WTC11 (cell line): Measurements from ENCODE around the gene FFAR4. TPM values are rescaled to one million over a fixed set of nuclear protein-coding genes. Genes with fewer than 3 reads are reported as not detected.

Source experiments
- ATAC-seq: fragments of 200-7000 bp; cut with Tn5 transposase; 2 replicates; pipeline ENCODE4 v1.10.0; 2021; ENCODE audit warnings: mild to moderate bottlenecking, moderate library complexity
- CTCF ChIA-PET: fragments of 300-600 bp; sonication (Branson Sonifier 250); formaldehyde crosslinking; loops from one replicate; lab custom pipeline; 2021; ENCODE audit warnings: antibody characterized with exemption; lab: Charles Lee
- POLR2A ChIA-PET: fragments of 350-600 bp; sonication (Branson Sonifier 250); formaldehyde crosslinking; loops from one replicate; lab custom pipeline; 2021; ENCODE audit warnings: antibody characterized with exemption; lab: Charles Lee
- DNase-seq: peaks from one replicate; pipeline ENCODE4 v3.0.0; 2021; ENCODE audit warnings: low spot score
- H3K27ac Mint-ChIP-seq: 2 replicates; pipeline ENCODE4 v1.8.0; 2021; ENCODE audit warnings: mixed read lengths
- H3K27me3 Mint-ChIP-seq: 2 replicates; pipeline ENCODE4 v1.8.0; 2021; ENCODE audit warnings: low read depth, mild to moderate bottlenecking, moderate library complexity, mixed read lengths
- H3K36me3 Mint-ChIP-seq: 2 replicates; pipeline ENCODE4 v1.8.0; 2021; ENCODE audit warnings: mixed read lengths
- H3K4me1 Mint-ChIP-seq: 2 replicates; pipeline ENCODE4 v1.8.0; 2022; ENCODE audit warnings: mixed read lengths
- H3K4me3 Mint-ChIP-seq: 2 replicates; pipeline ENCODE4 v1.8.0; 2021; ENCODE audit warnings: mild to moderate bottlenecking, moderate library complexity, mixed read lengths
- H3K9me3 Mint-ChIP-seq: 2 replicates; pipeline ENCODE4 v1.8.0; 2021; ENCODE audit warnings: mixed read lengths
- ATF1 ChIP-seq: sonication (generic); formaldehyde crosslinking; IDR thresholded peaks from 2 replicates; pipeline ENCODE4 v1.8.1; 2023; ENCODE audit warnings: mild to moderate bottlenecking, moderate library complexity, missing genetic modification reagents
- CBFB ChIP-seq: sonication (generic); formaldehyde crosslinking; IDR thresholded peaks from 2 replicates; pipeline ENCODE4 v1.8.1; 2022; ENCODE audit warnings: mild to moderate bottlenecking, low read depth, missing genetic modification reagents
- MLX ChIP-seq: sonication (generic); formaldehyde crosslinking; IDR thresholded peaks from 2 replicates; pipeline ENCODE4 v1.8.1; 2023; ENCODE audit warnings: mild to moderate bottlenecking, missing genetic modification reagents, moderate library complexity
- NR1H2 ChIP-seq: sonication (generic); formaldehyde crosslinking; IDR thresholded peaks from 2 replicates; pipeline ENCODE4 v1.9.0; 2021; ENCODE audit warnings: mild to moderate bottlenecking, moderate library complexity, missing genetic modification reagents
- RORB ChIP-seq: fragments of 250-450 bp; sonication (Bioruptor Pico); IDR thresholded peaks from 2 replicates; pipeline ENCODE4 v1.9.0; 2021; ENCODE audit warnings: mild to moderate bottlenecking
- SMAD3 ChIP-seq: sonication (generic); formaldehyde crosslinking; IDR thresholded peaks from 2 replicates; pipeline ENCODE4 v1.8.0; 2022; ENCODE audit warnings: missing genetic modification reagents, mild to moderate bottlenecking, borderline replicate concordance
- TCF7 ChIP-seq: sonication (generic); formaldehyde crosslinking; IDR thresholded peaks from 2 replicates; pipeline ENCODE4 v1.8.0; 2022; ENCODE audit warnings: mild to moderate bottlenecking, low read depth, missing genetic modification reagents, moderate library complexity
- ZBTB21 ChIP-seq: sonication (generic); formaldehyde crosslinking; IDR thresholded peaks from 2 replicates; pipeline ENCODE4 v1.8.1; 2023; ENCODE audit warnings: mild to moderate bottlenecking, missing genetic modification reagents, borderline replicate concordance
- ZNF121 ChIP-seq: sonication (generic); formaldehyde crosslinking; IDR thresholded peaks from 2 replicates; pipeline ENCODE4 v1.8.0; 2023; ENCODE audit warnings: missing genetic modification reagents
- ZNF232 ChIP-seq: sonication (generic); formaldehyde crosslinking; IDR thresholded peaks from 2 replicates; pipeline ENCODE4 v1.8.0; 2022; ENCODE audit warnings: mild to moderate bottlenecking, missing genetic modification reagents
- ZNF263 ChIP-seq: sonication (generic); formaldehyde crosslinking; IDR thresholded peaks from 2 replicates; pipeline ENCODE4 v1.8.1; 2022; ENCODE audit warnings: low read depth, mild to moderate bottlenecking, moderate library complexity, missing genetic modification reagents
- ZNF532 ChIP-seq: fragments of 250-450 bp; sonication (Bioruptor Pico); IDR thresholded peaks from 2 replicates; pipeline ENCODE4 v1.9.0; 2021; ENCODE audit warnings: mild to moderate bottlenecking, borderline replicate concordance
- ZSCAN18 ChIP-seq: fragments of 250-450 bp; sonication (Bioruptor Pico); IDR thresholded peaks from 2 replicates; pipeline ENCODE4 v2.1.2; 2022; ENCODE audit warnings: mild to moderate bottlenecking, moderate library complexity
- total RNA-seq: library from RNA; stranded (reverse); gene quantifications from 3 replicates; pipeline ENCODE4 v1.2.3, GENCODE V29; 2021
- TF ChIP-seq, protein P1 (sequence below): sonication (generic); formaldehyde crosslinking; conservative IDR thresholded peaks from 2 replicates; pipeline ENCODE4 v1.8.1; 2022; ENCODE audit warnings: mild to moderate bottlenecking, missing genetic modification reagents
- TF ChIP-seq, protein P2 (sequence below): sonication (generic); formaldehyde crosslinking; IDR thresholded peaks from 2 replicates; pipeline ENCODE4 v1.8.0; 2023; ENCODE audit warnings: missing genetic modification reagents
- TF ChIP-seq, protein P3 (sequence below): fragments of 250-450 bp; sonication (Bioruptor Pico); IDR thresholded peaks from 2 replicates; pipeline ENCODE4 v1.9.0; 2021; ENCODE audit warnings: mild to moderate bottlenecking

The FFAR4 gene
- total RNA-seq, 1 experiment from 2014 or later: 0.15 TPM

- no peak for TF ChIP-seq NR1H2 (CRISPR knock-in tag)
- no peak for TF ChIP-seq SMAD3 (CRISPR knock-in tag)
Observed at GRCh38 chr10:93590638-93591037, 24.2 kb downstream of the FFAR4 start (continued).

GRCh38 chr10:93591065-93591808, 24.8 kb downstream of the FFAR4 start:
- no peaks in the 10 kb centered on the region for H3K36me3 Mint-ChIP-seq
- H3K27me3 Mint-ChIP-seq: peaks cover 6% of the 10 kb centered on the region
- H3K4me1 Mint-ChIP-seq: peaks cover 19% of the 10 kb centered on the region
- no peak overlapping the region for H3K27ac Mint-ChIP-seq
- H3K4me3 Mint-ChIP-seq: no peak overlapping the region
- H3K9me3 Mint-ChIP-seq: no peaks in the 10 kb centered on the region
- TF ChIP-seq, protein P1, sequence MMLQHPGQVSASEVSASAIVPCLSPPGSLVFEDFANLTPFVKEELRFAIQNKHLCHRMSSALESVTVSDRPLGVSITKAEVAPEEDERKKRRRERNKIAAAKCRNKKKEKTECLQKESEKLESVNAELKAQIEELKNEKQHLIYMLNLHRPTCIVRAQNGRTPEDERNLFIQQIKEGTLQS (CRISPR knock-in tag): no peak
- TF ChIP-seq RORB (CRISPR knock-in tag): no peak
- no peak for TF ChIP-seq ZNF263
- no peak for TF ChIP-seq ZNF532 (CRISPR knock-in tag)
- TF ChIP-seq ATF1 (CRISPR knock-in tag): no peak
- TF ChIP-seq ZNF121 (CRISPR knock-in tag): no peak
- TF ChIP-seq ZSCAN18 (CRISPR knock-in tag): no peak
- no peak for TF ChIP-seq ZNF232 (CRISPR knock-in tag)
- no peak for TF ChIP-seq TCF7 (CRISPR knock-in tag)
- no peak for TF ChIP-seq MLX
- TF ChIP-seq, protein P2, sequence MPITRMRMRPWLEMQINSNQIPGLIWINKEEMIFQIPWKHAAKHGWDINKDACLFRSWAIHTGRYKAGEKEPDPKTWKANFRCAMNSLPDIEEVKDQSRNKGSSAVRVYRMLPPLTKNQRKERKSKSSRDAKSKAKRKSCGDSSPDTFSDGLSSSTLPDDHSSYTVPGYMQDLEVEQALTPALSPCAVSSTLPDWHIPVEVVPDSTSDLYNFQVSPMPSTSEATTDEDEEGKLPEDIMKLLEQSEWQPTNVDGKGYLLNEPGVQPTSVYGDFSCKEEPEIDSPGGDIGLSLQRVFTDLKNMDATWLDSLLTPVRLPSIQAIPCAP (CRISPR knock-in tag): no peak
- TF ChIP-seq, protein P3, sequence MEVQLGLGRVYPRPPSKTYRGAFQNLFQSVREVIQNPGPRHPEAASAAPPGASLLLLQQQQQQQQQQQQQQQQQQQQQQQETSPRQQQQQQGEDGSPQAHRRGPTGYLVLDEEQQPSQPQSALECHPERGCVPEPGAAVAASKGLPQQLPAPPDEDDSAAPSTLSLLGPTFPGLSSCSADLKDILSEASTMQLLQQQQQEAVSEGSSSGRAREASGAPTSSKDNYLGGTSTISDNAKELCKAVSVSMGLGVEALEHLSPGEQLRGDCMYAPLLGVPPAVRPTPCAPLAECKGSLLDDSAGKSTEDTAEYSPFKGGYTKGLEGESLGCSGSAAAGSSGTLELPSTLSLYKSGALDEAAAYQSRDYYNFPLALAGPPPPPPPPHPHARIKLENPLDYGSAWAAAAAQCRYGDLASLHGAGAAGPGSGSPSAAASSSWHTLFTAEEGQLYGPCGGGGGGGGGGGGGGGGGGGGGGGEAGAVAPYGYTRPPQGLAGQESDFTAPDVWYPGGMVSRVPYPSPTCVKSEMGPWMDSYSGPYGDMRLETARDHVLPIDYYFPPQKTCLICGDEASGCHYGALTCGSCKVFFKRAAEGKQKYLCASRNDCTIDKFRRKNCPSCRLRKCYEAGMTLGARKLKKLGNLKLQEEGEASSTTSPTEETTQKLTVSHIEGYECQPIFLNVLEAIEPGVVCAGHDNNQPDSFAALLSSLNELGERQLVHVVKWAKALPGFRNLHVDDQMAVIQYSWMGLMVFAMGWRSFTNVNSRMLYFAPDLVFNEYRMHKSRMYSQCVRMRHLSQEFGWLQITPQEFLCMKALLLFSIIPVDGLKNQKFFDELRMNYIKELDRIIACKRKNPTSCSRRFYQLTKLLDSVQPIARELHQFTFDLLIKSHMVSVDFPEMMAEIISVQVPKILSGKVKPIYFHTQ: no peak
- TF ChIP-seq CBFB (CRISPR knock-in tag): no peak
- TF ChIP-seq ZBTB21 (CRISPR knock-in tag): no peak
- POLR2A ChIA-PET: interaction anchor here (1.0 kb wide), 1 partner anchor 19 kb away, joined by 3 read pairs; no protein-coding TSS in a partner anchor
- CTCF ChIA-PET: interaction anchor here (0.8 to 2.2 kb wide), 4 partner anchors 37 to 225 kb away, joined by 3 to 13 read pairs (median 6); partner anchors contain the start of gene FRA10AC1
- no peak for DNase-seq
- peak; percentile 87 for ATAC-seq
